Neutrophil (primary cell): ENCODE measurements around the gene C6orf89.

ENCODE experiments used
- H3K27ac ChIP-seq: fragments of 200-600 bp; sonication (generic); 2 replicates; pipeline ENCODE4 v1.5.1; 2016; ENCODE audit warnings: mild to moderate bottlenecking, moderate library complexity
- H3K27me3 ChIP-seq: fragments of 200-600 bp; sonication (generic); 2 replicates; pipeline ENCODE4 v1.6.0; 2016; ENCODE audit warnings: mild to moderate bottlenecking
- H3K36me3 ChIP-seq: fragments of 200-600 bp; sonication (generic); 2 replicates; pipeline ENCODE4 v1.5.1; 2017
- H3K4me1 ChIP-seq, 2 experiments: fragments of 200-600 bp in 1 of 2; sonication (generic) in 1 of 2; 1 replicate in 1 of 2; 2 replicates in 1 of 2; pipeline versions ENCODE4 v1.5.1 to v1.6.1; 2013 to 2016; ENCODE audit warnings: low read depth in 1 of 2, low read length in 1 of 2, mild to moderate bottlenecking in 1 of 2, moderate library complexity in 1 of 2; ENCODE audit not compliant: control insufficient read depth in 1 of 2, insufficient read depth in 1 of 2
- H3K4me3 ChIP-seq, 2 experiments: fragments of 200-600 bp in 1 of 2; sonication (generic) in 1 of 2; 1 replicate in 1 of 2; 2 replicates in 1 of 2; pipeline ENCODE4 v1.5.1; 2013 to 2016; ENCODE audit warnings: low read depth in 1 of 2, low read length in 1 of 2, mild to moderate bottlenecking in 1 of 2, moderate library complexity in 1 of 2
- H3K9me3 ChIP-seq: fragments of 200-600 bp; sonication (generic); 2 replicates; pipeline ENCODE4 v1.5.1; 2016
- TF ChIP-seq, protein P1 (sequence below): fragments of 200-600 bp; sonication (generic); IDR thresholded peaks from 2 replicates; pipeline ENCODE4 v1.5.1; 2016; ENCODE audit warnings: antibody characterized with exemption

Gene C6orf89

DNA sequence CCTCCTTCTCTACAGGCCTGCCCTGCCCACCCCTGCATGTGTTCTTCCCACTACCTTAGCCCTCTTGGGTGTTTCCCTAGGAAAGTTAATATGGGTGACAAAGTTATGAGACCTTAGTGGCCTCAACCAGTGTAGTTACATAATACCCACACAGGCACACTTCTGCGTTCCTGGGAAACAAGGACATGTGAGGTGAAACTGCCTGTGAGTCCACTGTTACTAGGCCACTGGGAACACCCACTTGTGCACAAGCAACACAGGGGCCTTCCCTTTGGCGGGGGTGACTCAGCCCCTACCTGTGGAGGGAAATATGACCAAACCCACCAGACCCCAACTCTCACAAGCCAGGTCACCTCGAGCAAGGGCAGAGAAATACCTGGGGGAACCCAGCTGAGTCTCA, 81.5 kb downstream of the C6orf89 start:
- Histone ChIP-seq H3K4me1 (peaks cover 14 to 16% of the 10 kb centered on the region in 2 experiments), H3K4me3 (no peak overlapping the region), H3K27me3 (no peaks in the 10 kb centered on the region), H3K9me3 (no peaks in the 10 kb centered on the region), H3K27ac (peak overlapping the region; percentile 39), H3K36me3 (peaks cover 62% of the 10 kb centered on the region)
- TF ChIP-seq, protein P1, sequence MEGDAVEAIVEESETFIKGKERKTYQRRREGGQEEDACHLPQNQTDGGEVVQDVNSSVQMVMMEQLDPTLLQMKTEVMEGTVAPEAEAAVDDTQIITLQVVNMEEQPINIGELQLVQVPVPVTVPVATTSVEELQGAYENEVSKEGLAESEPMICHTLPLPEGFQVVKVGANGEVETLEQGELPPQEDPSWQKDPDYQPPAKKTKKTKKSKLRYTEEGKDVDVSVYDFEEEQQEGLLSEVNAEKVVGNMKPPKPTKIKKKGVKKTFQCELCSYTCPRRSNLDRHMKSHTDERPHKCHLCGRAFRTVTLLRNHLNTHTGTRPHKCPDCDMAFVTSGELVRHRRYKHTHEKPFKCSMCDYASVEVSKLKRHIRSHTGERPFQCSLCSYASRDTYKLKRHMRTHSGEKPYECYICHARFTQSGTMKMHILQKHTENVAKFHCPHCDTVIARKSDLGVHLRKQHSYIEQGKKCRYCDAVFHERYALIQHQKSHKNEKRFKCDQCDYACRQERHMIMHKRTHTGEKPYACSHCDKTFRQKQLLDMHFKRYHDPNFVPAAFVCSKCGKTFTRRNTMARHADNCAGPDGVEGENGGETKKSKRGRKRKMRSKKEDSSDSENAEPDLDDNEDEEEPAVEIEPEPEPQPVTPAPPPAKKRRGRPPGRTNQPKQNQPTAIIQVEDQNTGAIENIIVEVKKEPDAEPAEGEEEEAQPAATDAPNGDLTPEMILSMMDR = no peak

DNA sequence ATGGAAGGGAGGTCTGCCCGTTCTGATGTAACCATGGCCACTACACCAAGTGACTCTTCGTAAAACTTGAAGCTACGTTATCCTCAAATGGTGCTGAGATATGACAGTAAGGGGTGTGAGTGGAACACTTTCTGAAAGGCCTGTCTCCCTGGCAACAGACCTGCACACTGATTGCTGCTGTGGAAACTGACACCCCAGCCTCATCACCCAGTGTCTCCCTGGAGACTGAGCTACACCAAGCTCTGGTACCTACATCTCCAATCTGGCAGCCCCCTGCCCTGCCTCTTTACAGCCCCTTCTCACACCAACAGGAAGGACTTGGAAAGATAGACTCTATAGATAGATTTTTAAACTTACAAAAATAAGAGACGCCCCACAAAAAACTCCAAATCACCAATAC, 82.0 kb downstream of the C6orf89 start:
- Histone ChIP-seq H3K36me3 (peaks cover 66% of the 10 kb centered on the region), H3K27ac (peak overlapping the region; percentile 39), H3K27me3 (no peaks in the 10 kb centered on the region), H3K4me1 (peaks cover 11% of the 10 kb centered on the region in 2 experiments), H3K9me3 (no peaks in the 10 kb centered on the region), H3K4me3 (no peak overlapping the region)
- TF ChIP-seq, protein P1 = no peak

DNA sequence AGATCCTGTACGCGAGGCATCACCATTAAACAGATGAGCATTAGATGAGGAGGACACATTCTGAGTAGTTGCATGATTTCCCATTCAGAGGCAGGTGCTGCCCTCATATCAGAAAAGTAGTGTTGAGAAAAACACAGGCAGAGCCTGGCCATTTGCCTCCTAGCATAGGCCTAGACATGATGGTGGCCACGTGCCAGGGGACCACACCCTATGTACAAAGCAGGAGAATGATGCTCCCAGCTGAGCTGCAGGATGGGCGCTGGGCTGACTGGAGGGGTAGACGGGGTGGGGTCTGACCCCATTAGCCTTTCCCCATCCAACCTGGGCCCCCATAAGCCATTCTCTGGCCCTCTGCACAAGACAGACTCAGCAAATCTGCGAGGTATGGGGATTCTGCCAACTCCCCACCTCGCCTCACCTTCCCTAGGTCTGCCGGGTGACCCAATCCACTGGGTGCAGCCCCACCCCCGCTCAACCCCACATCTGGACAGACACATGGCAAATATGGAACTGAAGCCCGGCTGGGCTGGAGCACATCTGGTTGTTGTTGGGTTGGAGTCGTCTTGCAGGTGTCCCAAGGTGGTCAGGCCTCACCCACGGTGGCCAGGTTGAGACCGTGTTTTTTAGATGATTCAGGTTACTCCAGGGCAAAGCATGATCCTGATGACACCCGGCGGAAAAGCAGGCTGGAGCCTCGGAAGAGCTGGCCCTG, 82.7 kb downstream of the C6orf89 start:
- no peaks in the 10 kb centered on the region for H3K9me3 ChIP-seq
- no peak overlapping the region for H3K4me3 ChIP-seq
- peaks cover 73% of the 10 kb centered on the region for H3K36me3 ChIP-seq
- no peaks in the 10 kb centered on the region for H3K27me3 ChIP-seq
- TF ChIP-seq, protein P1 = no peak
- H3K4me1 ChIP-seq = peaks cover 4 to 5% of the 10 kb centered on the region in 2 experiments
- no peak overlapping the region for H3K27ac ChIP-seq

DNA sequence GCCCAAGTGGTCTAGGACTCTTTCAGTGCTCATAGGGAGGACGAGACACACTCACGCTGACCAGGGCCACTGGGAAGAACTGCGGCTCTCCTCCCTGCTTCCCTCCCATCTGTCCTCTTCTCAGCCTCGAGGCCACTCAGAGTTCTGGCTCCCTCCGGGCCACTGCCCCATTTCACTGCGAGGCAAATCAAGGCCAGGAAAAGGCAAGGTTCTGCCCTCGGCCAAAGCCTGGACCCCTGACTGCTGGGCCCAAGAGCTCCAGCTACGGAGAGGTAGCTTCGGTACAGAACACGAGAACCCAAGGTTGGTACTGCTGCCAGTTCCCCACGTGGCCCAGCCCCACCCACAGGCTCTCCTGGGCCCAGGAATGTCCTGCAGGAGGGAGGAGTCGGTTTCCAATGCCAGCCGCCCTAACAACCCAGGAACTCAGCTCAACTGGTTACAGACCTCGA, 83.5 kb downstream of the C6orf89 start:
- TF ChIP-seq, protein P1 = no peak
- Histone ChIP-seq H3K36me3 (peaks cover 82% of the 10 kb centered on the region), H3K27ac (no peak overlapping the region), H3K4me1 (no peaks in the 10 kb centered on the region), H3K9me3 (no peaks in the 10 kb centered on the region), H3K4me3 (no peak overlapping the region), H3K27me3 (no peaks in the 10 kb centered on the region)

DNA sequence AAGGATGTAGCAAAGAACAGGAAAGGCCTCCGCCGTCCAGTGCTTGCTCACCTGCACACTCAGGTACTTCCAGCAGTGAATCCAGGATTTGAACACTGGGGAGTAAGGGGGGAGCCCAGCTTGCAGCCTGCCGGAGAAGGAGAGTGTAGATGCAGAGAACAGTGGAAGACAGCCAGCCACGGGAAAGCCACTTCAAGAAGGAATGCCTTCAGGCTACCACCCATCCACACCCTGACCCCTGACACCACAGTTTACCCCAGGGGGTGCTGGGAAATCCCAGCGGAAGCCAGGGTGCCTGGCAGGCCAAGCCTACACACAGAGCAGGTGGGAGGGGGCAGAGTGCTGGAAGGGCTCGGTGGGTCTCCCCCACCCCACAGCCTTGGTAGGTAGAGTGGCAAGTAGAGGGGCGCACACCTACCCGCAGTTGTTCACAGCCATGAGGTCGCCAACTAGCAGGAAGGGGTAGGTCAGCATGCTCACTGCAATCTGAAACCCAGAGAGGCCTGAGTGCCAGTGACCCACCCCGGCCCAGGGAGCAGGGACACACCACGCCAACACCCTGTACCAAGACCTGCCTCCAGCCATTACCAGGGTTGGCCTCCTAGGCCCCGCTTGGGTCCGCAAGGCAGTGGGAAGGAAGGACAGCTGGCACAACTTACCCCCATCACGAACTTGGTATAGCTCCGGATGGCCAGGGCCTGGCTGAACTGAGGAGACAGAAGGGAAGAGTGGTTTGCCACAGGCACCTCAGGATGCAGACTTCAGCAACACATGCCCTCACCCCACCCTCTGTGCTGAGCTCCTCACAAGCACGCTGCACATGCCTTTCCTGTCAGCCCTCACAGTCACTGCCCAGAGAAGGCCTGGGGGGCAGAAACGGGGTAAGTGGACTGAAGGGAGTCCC, 84.5 kb downstream of the C6orf89 start:
- Histone ChIP-seq H3K9me3 (no peaks in the 10 kb centered on the region), H3K36me3 (peaks cover 91% of the 10 kb centered on the region), H3K27me3 (no peaks in the 10 kb centered on the region), H3K4me1 (no peaks in the 10 kb centered on the region), H3K27ac (no peak overlapping the region), H3K4me3 (no peak overlapping the region)
- TF ChIP-seq, protein P1 = no peak
